ENCODE data around the gene TMEM138. TPM values are rescaled to one million over a fixed set of nuclear protein-coding genes. Genes with fewer than 3 reads are reported as not detected.

The TMEM138 gene
- total and polyA plus RNA-seq, 2 of the 13 experiments (the other 11 are each of a cell fraction or from before 2014, with no cell fraction given), result 43.5 to 61.0 TPM

- TF ChIP-seq IRF1 (CRISPR knock-in tag; IDR thresholded peaks at IDR 0.05; ENCODE audit: low read depth) (no peak), SIN3A (IDR thresholded peaks at IDR 0.05; ENCODE audit: borderline replicate concordance, low read depth, low read length) (no peak), BCL6 (CRISPR knock-in tag; IDR thresholded peaks at IDR 0.05) (0 out of 2 replicates have a peak, but pooled peaks have one; percentile 30), ZNF326 (CRISPR knock-in tag; IDR thresholded peaks at IDR 0.05; ENCODE audit: borderline replicate concordance) (no peak), STAT5B (CRISPR knock-in tag; IDR thresholded peaks at IDR 0.05) (no peak), FOXO1 (CRISPR knock-in tag; IDR thresholded peaks at IDR 0.05) (no peak), ZNF691 (CRISPR knock-in tag; IDR thresholded peaks at IDR 0.05; ENCODE audit: borderline replicate concordance, low read depth) (no peak), SPEN (CRISPR knock-in tag; IDR thresholded peaks at IDR 0.05; ENCODE audit: low read depth) (no peak), JUNB (CRISPR knock-in tag; IDR thresholded peaks at IDR 0.05; ENCODE audit: borderline replicate concordance) (no peak), REXO4 (CRISPR knock-in tag; IDR thresholded peaks at IDR 0.05; ENCODE audit: borderline replicate concordance) (no peak), HNF1B (CRISPR knock-in tag; IDR thresholded peaks at IDR 0.05) (0 out of 2 replicates have a peak, but pooled peaks have one; percentile 33), ARID3A (IDR thresholded peaks at IDR 0.05; ENCODE audit: low read depth, low read length) (no peak), EHMT2 (IDR thresholded peaks at IDR 0.05; ENCODE audit: borderline replicate concordance, low read depth, low read length) (no peak), HOMEZ (CRISPR knock-in tag; IDR thresholded peaks at IDR 0.05; ENCODE audit: low read depth) (no peak), SP1 (IDR thresholded peaks at IDR 0.05) (no peak), SP1 (CRISPR knock-in tag; IDR thresholded peaks at IDR 0.05) (no peak), ZFP82 (CRISPR knock-in tag; IDR thresholded peaks at IDR 0.05; ENCODE audit: borderline replicate concordance) (no peak), ZNF576 (CRISPR knock-in tag; IDR thresholded peaks at IDR 0.05) (no peak), SAP130 (CRISPR knock-in tag; IDR thresholded peaks at IDR 0.05; ENCODE audit: low read depth) (peak; percentile 74), MXI1 (IDR thresholded peaks at IDR 0.05; ENCODE audit: borderline replicate concordance, low read depth, low read length) (peak; percentile 56; the same call in 1 of the 3 replicates), CREM (IDR thresholded peaks at IDR 0.05) (no peak), CREM (CRISPR knock-in tag; IDR thresholded peaks at IDR 0.05) (no peak), ZSCAN21 (CRISPR knock-in tag; IDR thresholded peaks at IDR 0.05; ENCODE audit: borderline replicate concordance) (no peak), ZNF598 (CRISPR knock-in tag; IDR thresholded peaks at IDR 0.05; ENCODE audit: borderline replicate concordance) (no peak)
These were observed 25.8 kb upstream of the TMEM138 start (continued) for GRCh38 chr11:61336171-61336935.
